Endodermal cell (in vitro differentiated cells): ENCODE data around the gene SYNRG. TPM values are rescaled to one million over a fixed set of nuclear protein-coding genes. Genes with fewer than 3 reads are reported as not detected.

Experiments
- DNase-seq: peaks from one replicate; pipeline ENCODE4 v3.0.0-alpha.2; 2017
- H3K27ac ChIP-seq: 2 replicates; pipeline ENCODE4 v1.5.1; 2013; ENCODE audit warnings: mild to moderate bottlenecking, low read depth, low read length, moderate library complexity
- H3K27me3 ChIP-seq: 2 replicates; pipeline ENCODE4 v1.6.1; 2013; ENCODE audit warnings: mild to moderate bottlenecking, low read length, moderate library complexity; ENCODE audit not compliant: insufficient read depth, control insufficient read depth, poor library complexity, severe bottlenecking
- H3K36me3 ChIP-seq: 2 replicates; pipeline ENCODE4 v1.7.0; 2013; ENCODE audit warnings: mild to moderate bottlenecking, low read length, moderate library complexity; ENCODE audit not compliant: control insufficient read depth, insufficient read depth
- H3K4me1 ChIP-seq: one replicate; pipeline ENCODE4 v1.7.0; 2013; ENCODE audit warnings: low read length; ENCODE audit not compliant: control insufficient read depth, insufficient read depth
- H3K4me3 ChIP-seq: 2 replicates; pipeline ENCODE4 v1.5.1; 2013; ENCODE audit warnings: mild to moderate bottlenecking, low read length, moderate library complexity
- H3K9ac ChIP-seq: 2 replicates; pipeline ENCODE4 v1.6.1; 2013; ENCODE audit warnings: mild to moderate bottlenecking, low read length, moderate library complexity; ENCODE audit not compliant: poor library complexity, severe bottlenecking; ENCODE audit errors: extremely low read depth
- H3K9me3 ChIP-seq: 2 replicates; pipeline ENCODE4 v1.6.1; 2013; ENCODE audit warnings: mild to moderate bottlenecking, low read length, moderate library complexity; ENCODE audit not compliant: control insufficient read depth
- H3K27ac Mint-ChIP-seq: 2 replicates; pipeline ENCODE4 v1.8.0; 2020; ENCODE audit warnings: mixed read lengths
- H3K27me3 Mint-ChIP-seq: 2 replicates; pipeline ENCODE4 v1.8.0; 2021; ENCODE audit warnings: mild to moderate bottlenecking, mixed read lengths; ENCODE audit not compliant: insufficient read depth
- H3K36me3 Mint-ChIP-seq: 2 replicates; pipeline ENCODE4 v1.8.0; 2020; ENCODE audit warnings: low read depth, mixed read lengths
- H3K4me1 Mint-ChIP-seq: 2 replicates; pipeline ENCODE4 v1.8.0; 2020; ENCODE audit warnings: mixed read lengths
- H3K4me3 Mint-ChIP-seq: 2 replicates; pipeline ENCODE4 v1.8.0; 2020; ENCODE audit warnings: mild to moderate bottlenecking, moderate library complexity, mixed read lengths
- H3K9me3 Mint-ChIP-seq: 2 replicates; pipeline ENCODE4 v1.8.0; 2020; ENCODE audit warnings: mild to moderate bottlenecking, mixed read lengths
- CTCF ChIP-seq: fragments of 200-600 bp; sonication (generic); conservative IDR thresholded peaks from 2 replicates; pipeline ENCODE4 v1.5.0; 2021; ENCODE audit warnings: antibody characterized with exemption, mild to moderate bottlenecking
- WGBS, 2 experiments: methylation state at CpG; one replicate each; pipeline versions ENCODE4 v1.1.5 to v1.1.7; 2013; ENCODE audit warnings: missing lambda C conversion rate in 2 of 2, mixed read lengths in 1 of 2; ENCODE audit not compliant: insufficient coverage in 1 of 2, insufficient read length in 1 of 2; 5-methylcytosine and 5-hydroxymethylcytosine counted together
- total RNA-seq, 2 donors: library from RNA; stranded (reverse); fragmentation: NEBNext Ultra II Directional in 1 of 2; extraction: Animal tissue kit (Norgen Biotek cat#: 25700) in 1 of 2; gene quantifications; 2 replicates in 1 of 2; 3 replicates in 1 of 2; pipeline ENCODE4 v1.2.1, GENCODE V29; 2021

SYNRG gene
- total RNA-seq, 2 donors from 2014 or later = 47.2 to 52.4 TPM

GRCh38 chr17:37538981-37539659, 70.1 kb downstream of the SYNRG start:
- Mint-ChIP-seq H3K4me3 (no peak overlapping the region), H3K27me3 (no peaks in the 10 kb centered on the region), H3K27ac (no peak overlapping the region), H3K4me1 (peaks cover 5% of the 10 kb centered on the region), H3K36me3 (peaks cover 61% of the 10 kb centered on the region), H3K9me3 (no peaks in the 10 kb centered on the region)
- no peak for DNase-seq
- no peaks in the 10 kb centered on the region for H3K4me1 ChIP-seq
- H3K27ac ChIP-seq = no peak overlapping the region
- H3K4me3 ChIP-seq = no peak overlapping the region
- WGBS, 2 experiments = 93 to 96% methylated on average over 5 to 8 of the region's 8 CpGs
- H3K27me3 ChIP-seq = no peaks in the 10 kb centered on the region
- TF ChIP-seq CTCF = no peak
- no peaks in the 10 kb centered on the region for H3K9me3 ChIP-seq
- no peak overlapping the region for H3K9ac ChIP-seq
- peaks cover 92% of the 10 kb centered on the region for H3K36me3 ChIP-seq

GRCh38 chr17:37535906-37536305, 73.3 kb downstream of the SYNRG start:
- Histone ChIP-seq H3K27me3 (no peaks in the 10 kb centered on the region), H3K4me3 (no peak overlapping the region), H3K36me3 (peaks cover 82% of the 10 kb centered on the region), H3K9ac (no peak overlapping the region), H3K4me1 (no peaks in the 10 kb centered on the region), H3K27ac (no peak overlapping the region), H3K9me3 (no peaks in the 10 kb centered on the region)
- DNase-seq = no peak
- 93 to 100% methylated on average over 3 to 5 of the region's 5 CpGs for whole genome bisulfite sequencing, 2 experiments
- Mint-ChIP-seq H3K27ac (no peak overlapping the region), H3K36me3 (peaks cover 63% of the 10 kb centered on the region), H3K9me3 (no peaks in the 10 kb centered on the region), H3K4me3 (no peak overlapping the region), H3K27me3 (no peaks in the 10 kb centered on the region), H3K4me1 (peaks cover under 1% of the 10 kb centered on the region)
- no peak for TF ChIP-seq CTCF

GRCh38 chr17:37532756-37533155, 76.5 kb downstream of the SYNRG start:
- H3K27me3 ChIP-seq = no peaks in the 10 kb centered on the region
- no peak for TF ChIP-seq CTCF
- H3K4me1 Mint-ChIP-seq = no peaks in the 10 kb centered on the region
- DNase-seq = no peak
- H3K4me3 Mint-ChIP-seq = no peak overlapping the region
- no peaks in the 10 kb centered on the region for H3K27me3 Mint-ChIP-seq
- H3K4me3 ChIP-seq = no peak overlapping the region
- no peak overlapping the region for H3K27ac Mint-ChIP-seq
- H3K36me3 ChIP-seq = peaks cover 70% of the 10 kb centered on the region
- peaks cover 42% of the 10 kb centered on the region for H3K36me3 Mint-ChIP-seq
- WGBS, 2 experiments = 94 to 100% methylated on average over 2 to 3 of the region's 3 CpGs
- H3K9me3 ChIP-seq = no peaks in the 10 kb centered on the region
- no peak overlapping the region for H3K27ac ChIP-seq
- no peaks in the 10 kb centered on the region for H3K4me1 ChIP-seq
- H3K9me3 Mint-ChIP-seq = no peaks in the 10 kb centered on the region
- H3K9ac ChIP-seq = no peak overlapping the region
